PC-3 (cell line): ENCODE results near the gene RRBP1. TPM values are rescaled to one million over a fixed set of nuclear protein-coding genes. Genes with fewer than 3 reads are reported as not detected.

ENCODE experiments used
- ATAC-seq: fragments of 200-7000 bp; cut with Tn5 transposase; 2 replicates; pipeline ENCODE4 v1.9.1; 2020; ENCODE audit warnings: mild to moderate bottlenecking, moderate library complexity
- BruUV-seq: library from RNA; stranded (reverse); fragments of 400-500 nt; replicated peaks from 2 replicates; lab custom pipeline; 2021; lab: Mats Ljungman, UMichigan
- CTCF ChIA-PET: fragments of 300-600 bp; sonication (Branson Sonifier 250); formaldehyde crosslinking; loops from one replicate; lab custom pipeline; 2022; ENCODE audit warnings: antibody characterized with exemption; lab: Charles Lee
- POLR2A ChIA-PET: fragments of 300-600 bp; sonication (Branson Sonifier 250); formaldehyde crosslinking; loops from one replicate; lab custom pipeline; 2022; ENCODE audit warnings: antibody characterized with exemption; ENCODE audit not compliant: unreplicated experiment; lab: Charles Lee
- DNase-seq: peaks from one replicate; pipeline ENCODE4 v3.0.0-alpha.2; 2015
- H2AFZ ChIP-seq: fragments of 300-600 bp; sonication (generic); 2 replicates; pipeline ENCODE4 v1.6.0; 2016; ENCODE audit warnings: antibody characterized with exemption, low read length
- H3F3A ChIP-seq: fragments of 300-600 bp; sonication (generic); one replicate; pipeline ENCODE4 v1.6.0; 2017; ENCODE audit warnings: antibody characterized with exemption, low read length, control low read depth, mild to moderate bottlenecking; ENCODE audit not compliant: unreplicated experiment
- H3K27ac ChIP-seq: fragments of 300-600 bp; sonication (generic); 2 replicates; pipeline ENCODE4 v1.5.1; 2016; ENCODE audit warnings: mild to moderate bottlenecking, low read length
- H3K27me3 ChIP-seq: fragments of 300-600 bp; sonication (generic); 2 replicates; pipeline ENCODE4 v1.6.1; 2016; ENCODE audit warnings: low read length, mixed read lengths
- H3K36me3 ChIP-seq: fragments of 300-600 bp; sonication (generic); 2 replicates; pipeline ENCODE4 v1.6.1; 2016; ENCODE audit warnings: low read depth, mixed run types, low read length, mixed read lengths
- H3K4me1 ChIP-seq: fragments of 300-600 bp; sonication (generic); 2 replicates; pipeline ENCODE4 v1.5.1; 2016; ENCODE audit warnings: low read length; ENCODE audit not compliant: insufficient read depth
- H3K4me2 ChIP-seq: fragments of 300-600 bp; sonication (generic); 2 replicates; pipeline ENCODE4 v1.6.0; 2016; ENCODE audit warnings: low read length
- H3K4me3 ChIP-seq: fragments of 300-600 bp; sonication (generic); 2 replicates; pipeline ENCODE4 v1.5.1; 2016; ENCODE audit warnings: mild to moderate bottlenecking, low read length, mixed read lengths
- H3K79me2 ChIP-seq: fragments of 300-600 bp; sonication (generic); 2 replicates; pipeline ENCODE4 v1.6.1; 2017; ENCODE audit warnings: low read length, mixed read lengths
- H3K9ac ChIP-seq: fragments of 300-600 bp; sonication (generic); 2 replicates; pipeline ENCODE4 v1.6.0; 2016; ENCODE audit warnings: mild to moderate bottlenecking, low read length
- H3K9me2 ChIP-seq: fragments of 300-600 bp; sonication (generic); replicated peaks from 2 replicates; pipeline ENCODE4 v1.6.1; 2016; ENCODE audit warnings: mixed run types, low read length, mixed read lengths
- H3K9me3 ChIP-seq: fragments of 300-600 bp; sonication (generic); 2 replicates; pipeline ENCODE4 v1.6.1; 2016; ENCODE audit warnings: low read length, mixed read lengths
- H4K20me1 ChIP-seq: fragments of 300-600 bp; sonication (generic); 2 replicates; pipeline ENCODE4 v1.6.1; 2016; ENCODE audit warnings: low read length, mixed read lengths
- CTCF ChIP-seq: fragments of 300-600 bp; sonication (generic); conservative IDR thresholded peaks from 2 replicates; pipeline ENCODE4 v1.5.1; 2017; ENCODE audit warnings: antibody characterized with exemption, low read depth, mild to moderate bottlenecking, low read length
- EZH2 ChIP-seq: fragments of 300-600 bp; sonication (generic); IDR thresholded peaks from one replicate; pipeline ENCODE4 v1.6.1; 2017; ENCODE audit warnings: antibody characterized with exemption, mild to moderate bottlenecking, low read length; ENCODE audit not compliant: unreplicated experiment
- EZH2phosphoT487 ChIP-seq: fragments of 300-600 bp; sonication (generic); IDR thresholded peaks from 2 replicates; pipeline ENCODE4 v1.6.1; 2018; ENCODE audit warnings: mild to moderate bottlenecking, antibody characterized with exemption, low read length, borderline replicate concordance
- intact Hi-C: fragments of 100-400 bp; cut with micrococcal nuclease; formaldehyde crosslinking; loops from 2 replicates; pipeline ENCODE4 v1.9.0; 2023
- total RNA-seq: library from RNA; depleted of rRNA; stranded (reverse); fragments of >200 nt; gene quantifications from 2 replicates; pipeline ENCODE4 v1.2.3, GENCODE V29; 2014

Gene RRBP1
- total RNA-seq, 1 experiment from 2014 or later, result 176 TPM

- no TSS peak for BruUV-seq
- Histone ChIP-seq H3K27ac (no peak overlapping the region), H3K9me3 (no peaks in the 10 kb centered on the region), H3F3A (peaks cover 3% of the 10 kb centered on the region), H4K20me1 (peaks cover 31% of the 10 kb centered on the region; the same call in 1 of the 2 replicates), H3K4me3 (no peak overlapping the region), H2AFZ (no peak overlapping the region), H3K4me1 (peaks cover 7% of the 10 kb centered on the region; the same call in 1 of the 2 replicates), H3K4me2 (no peak overlapping the region), H3K79me2 (peaks cover 88% of the 10 kb centered on the region), H3K9ac (no peak overlapping the region), H3K9me2 (no peaks in the 10 kb centered on the region), H3K36me3 (peaks cover 14% of the 10 kb centered on the region; the same call in 1 of the 2 replicates), H3K27me3 (no peaks in the 10 kb centered on the region)
- POLR2A ChIA-PET, result no interaction called here
- ATAC-seq (peak; percentile 59), DNase-seq (no peak)
- TF ChIP-seq EZH2 (no peak), CTCF (no peak), EZH2phosphoT487 (no peak)
- intact Hi-C loops, result no loop called here
- CTCF ChIA-PET, result no interaction called here
Measured at GRCh38 chr20:17646209-17646960, 35.7 kb downstream of the RRBP1 start.

- intact Hi-C loops, result no loop called here
- TF ChIP-seq CTCF, result no peak
- no peak for DNase-seq
- ChIA-PET CTCF (no interaction called here), POLR2A (no interaction called here)
- Histone ChIP-seq H3K4me1 (no peaks in the 10 kb centered on the region), H3K36me3 (peaks cover 21% of the 10 kb centered on the region; the same call in 1 of the 2 replicates), H4K20me1 (peaks cover 31% of the 10 kb centered on the region; the same call in 1 of the 2 replicates), H3K9me2 (no peaks in the 10 kb centered on the region), H2AFZ (no peak overlapping the region), H3K79me2 (peaks cover 84% of the 10 kb centered on the region), H3K9ac (no peak overlapping the region), H3K27ac (no peak overlapping the region), H3F3A (peaks cover 3% of the 10 kb centered on the region), H3K4me2 (no peak overlapping the region), H3K27me3 (no peaks in the 10 kb centered on the region), H3K9me3 (no peaks in the 10 kb centered on the region), H3K4me3 (no peak overlapping the region)
- BruUV-seq, result no TSS peak
- ATAC-seq, result peak; percentile 12; the same call in 1 of the 2 replicates
Measured at GRCh38 chr20:17645546-17646208, 36.4 kb downstream of the RRBP1 start.

- no peak overlapping the region for H3K4me3 ChIP-seq
- ATAC-seq (no peak), DNase-seq (no peak)
- no peaks in the 10 kb centered on the region for H3K9me3 ChIP-seq
- POLR2A ChIA-PET, result no interaction called here
- no peaks in the 10 kb centered on the region for H3K4me1 ChIP-seq
- H3K4me2 ChIP-seq, result no peak overlapping the region
- CTCF ChIA-PET, result no interaction called here
- H2AFZ ChIP-seq, result no peak overlapping the region
- no peak overlapping the region for H3K9ac ChIP-seq
- no peak overlapping the region for H3K27ac ChIP-seq
- BruUV-seq, result no TSS peak
- peaks cover 25% of the 10 kb centered on the region; the same call in 1 of the 2 replicates for H3K36me3 ChIP-seq
- H3K79me2 ChIP-seq, result peaks cover 77% of the 10 kb centered on the region
- no peak for TF ChIP-seq CTCF
- no peak for TF ChIP-seq EZH2phosphoT487
- no peak for TF ChIP-seq EZH2
- H3K9me2 ChIP-seq, result no peaks in the 10 kb centered on the region
- H3K27me3 ChIP-seq, result no peaks in the 10 kb centered on the region
- H3F3A ChIP-seq, result peaks cover 3% of the 10 kb centered on the region
- intact Hi-C loops, result no loop called here
- H4K20me1 ChIP-seq, result peaks cover 31% of the 10 kb centered on the region; the same call in 1 of the 2 replicates
Measured at GRCh38 chr20:17645010-17645409, 37.0 kb downstream of the RRBP1 start.
